Measurements from ENCODE around the gene GLDN.

Gene GLDN

GRCh38 chr15:51374131-51374530 is 32.7 kb downstream of the GLDN start:
- TF ChIP-seq, protein P1, sequence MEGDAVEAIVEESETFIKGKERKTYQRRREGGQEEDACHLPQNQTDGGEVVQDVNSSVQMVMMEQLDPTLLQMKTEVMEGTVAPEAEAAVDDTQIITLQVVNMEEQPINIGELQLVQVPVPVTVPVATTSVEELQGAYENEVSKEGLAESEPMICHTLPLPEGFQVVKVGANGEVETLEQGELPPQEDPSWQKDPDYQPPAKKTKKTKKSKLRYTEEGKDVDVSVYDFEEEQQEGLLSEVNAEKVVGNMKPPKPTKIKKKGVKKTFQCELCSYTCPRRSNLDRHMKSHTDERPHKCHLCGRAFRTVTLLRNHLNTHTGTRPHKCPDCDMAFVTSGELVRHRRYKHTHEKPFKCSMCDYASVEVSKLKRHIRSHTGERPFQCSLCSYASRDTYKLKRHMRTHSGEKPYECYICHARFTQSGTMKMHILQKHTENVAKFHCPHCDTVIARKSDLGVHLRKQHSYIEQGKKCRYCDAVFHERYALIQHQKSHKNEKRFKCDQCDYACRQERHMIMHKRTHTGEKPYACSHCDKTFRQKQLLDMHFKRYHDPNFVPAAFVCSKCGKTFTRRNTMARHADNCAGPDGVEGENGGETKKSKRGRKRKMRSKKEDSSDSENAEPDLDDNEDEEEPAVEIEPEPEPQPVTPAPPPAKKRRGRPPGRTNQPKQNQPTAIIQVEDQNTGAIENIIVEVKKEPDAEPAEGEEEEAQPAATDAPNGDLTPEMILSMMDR (IDR thresholded peaks at IDR 0.05; ENCODE audit: low read depth, low read length, missing control alignments): no peak
- no peak overlapping the region for H3K4me3 ChIP-seq (ENCODE audit: low read depth, low read length)
- DNase-seq (ENCODE audit: low read depth): no peak

DNA sequence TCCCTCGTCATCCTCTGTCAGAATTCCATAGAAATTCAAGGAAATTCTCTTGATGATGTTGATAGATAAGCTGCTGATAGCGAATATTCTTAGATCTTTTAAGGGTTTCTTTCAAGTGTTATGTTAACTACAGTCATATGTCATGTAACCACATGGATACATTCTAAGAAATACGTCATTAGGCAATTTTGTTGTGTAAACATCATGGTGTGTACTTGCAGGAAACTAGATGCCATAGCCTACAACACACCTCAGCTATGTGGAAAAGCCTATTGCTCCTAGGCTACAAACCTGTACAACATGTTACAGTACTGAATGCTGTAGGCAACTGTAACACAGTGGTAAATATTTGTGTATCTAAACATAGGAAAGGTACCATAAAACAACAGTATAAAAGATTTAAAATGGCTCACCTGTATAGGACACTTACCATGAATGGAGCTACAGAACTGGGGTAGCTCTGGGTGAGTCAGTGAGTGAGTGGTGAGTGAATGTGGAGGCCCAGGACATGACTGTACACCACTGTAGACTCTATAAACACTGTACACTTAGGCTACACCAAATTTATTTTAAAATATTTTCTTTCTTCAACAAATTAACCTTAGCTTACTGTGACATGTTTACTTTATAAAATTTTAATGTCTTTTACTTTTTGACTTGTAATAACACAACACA is 34.6 kb downstream of the GLDN start:
- TF ChIP-seq, protein P1 (IDR thresholded peaks at IDR 0.05; ENCODE audit: low read depth, low read length, missing control alignments): no peak
- DNase-seq (ENCODE audit: low read depth): no peak
- no peak overlapping the region for H3K4me3 ChIP-seq (ENCODE audit: low read depth, low read length)

DNA sequence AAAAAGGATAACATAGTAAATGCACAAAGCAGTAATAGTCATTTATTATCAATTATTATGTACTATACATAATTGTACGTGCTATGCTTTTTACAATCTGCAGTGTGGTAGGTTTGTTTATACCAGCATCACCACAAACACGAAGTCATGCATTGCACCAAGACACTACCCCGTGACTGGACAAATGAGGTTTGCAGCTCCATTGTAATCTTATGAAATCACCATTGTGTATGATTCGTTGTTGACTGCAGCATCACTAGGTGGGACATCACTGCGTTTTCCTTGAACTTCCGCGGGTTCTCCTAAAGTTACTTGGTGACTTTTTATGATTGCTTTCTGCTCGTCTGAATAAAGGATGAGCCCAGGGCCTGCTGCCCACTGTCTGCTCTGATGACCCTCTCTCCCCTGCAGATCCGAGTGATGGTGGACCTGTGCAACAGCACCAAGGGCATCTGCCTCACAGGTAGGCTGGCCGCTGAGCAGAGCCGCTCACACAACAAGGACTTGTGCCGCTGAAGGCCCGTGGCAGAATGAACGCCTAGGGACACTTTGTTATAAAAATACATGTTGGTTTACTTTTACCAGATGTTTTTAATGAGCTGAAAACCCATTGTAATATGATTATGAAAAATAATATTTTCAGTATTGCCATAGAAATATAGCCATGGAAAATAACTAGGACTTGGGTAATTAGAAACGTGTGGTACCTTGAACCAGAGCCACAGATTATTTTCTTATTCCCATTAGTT is 35.8 kb downstream of the GLDN start:
- TF ChIP-seq, protein P1 (IDR thresholded peaks at IDR 0.05; ENCODE audit: low read depth, low read length, missing control alignments): no peak
- no peak for DNase-seq (ENCODE audit: low read depth)

GRCh38 chr15:51378406-51378805 is 37.0 kb downstream of the GLDN start:
- TF ChIP-seq, protein P1 (IDR thresholded peaks at IDR 0.05; ENCODE audit: low read depth, low read length, missing control alignments): no peak
- DNase-seq (ENCODE audit: low read depth): no peak
- no peak overlapping the region for H3K4me3 ChIP-seq (ENCODE audit: low read depth, low read length)

More for the DNA sequence above, 35.8 kb downstream of the GLDN start:
- H3K4me3 ChIP-seq (ENCODE audit: low read depth, low read length): no peak overlapping the region

DNA sequence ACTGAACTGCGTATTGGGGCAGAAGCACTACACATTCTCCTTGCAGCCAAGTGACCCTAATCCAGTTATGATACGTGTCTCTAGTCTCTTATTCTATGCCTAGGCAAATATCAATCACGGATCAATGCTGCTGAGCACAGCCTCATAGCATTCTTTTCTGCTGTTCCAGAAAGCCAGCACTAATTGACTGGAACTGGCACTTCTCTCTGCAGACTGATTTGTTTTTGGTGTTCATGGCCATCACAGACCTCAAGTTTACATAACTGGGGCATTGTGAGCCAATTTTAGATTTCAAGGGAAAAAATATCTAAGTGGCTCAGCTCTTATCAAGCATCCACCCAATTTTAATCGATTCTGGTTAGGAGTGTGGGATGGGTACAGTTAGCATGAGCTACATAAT is 37.9 kb downstream of the GLDN start:
- H3K4me3 ChIP-seq (ENCODE audit: low read depth, low read length): no peak overlapping the region
- TF ChIP-seq, protein P1 (IDR thresholded peaks at IDR 0.05; ENCODE audit: low read depth, low read length, missing control alignments): no peak
- DNase-seq (ENCODE audit: low read depth): no peak

- TF ChIP-seq, protein P1 (IDR thresholded peaks at IDR 0.05; ENCODE audit: low read depth, low read length, missing control alignments): peak; percentile 87
- peak; percentile 30 for DNase-seq (ENCODE audit: low read depth)
- H3K4me3 ChIP-seq (ENCODE audit: low read depth, low read length): no peak overlapping the region
These were observed 39.7 kb downstream of the GLDN start for GRCh38 chr15:51380999-51381806.

All from GM12864 (cell line).